H1 (cell line): ENCODE data around the gene ABHD2. TPM values are rescaled to one million over a fixed set of nuclear protein-coding genes. Genes with fewer than 3 reads are reported as not detected.

Source experiments
- CTCF ChIA-PET: fragments of 300-600 bp; sonication (Branson Sonifier 250); formaldehyde crosslinking; loops from one replicate; lab custom pipeline; 2021; ENCODE audit not compliant: partially characterized antibody; lab: Charles Lee
- POLR2A ChIA-PET: fragments of 300-600 bp; sonication (Branson Sonifier 250); formaldehyde crosslinking; loops from one replicate; lab custom pipeline; 2021; ENCODE audit warnings: inconsistent platforms; ENCODE audit not compliant: partially characterized antibody; lab: Charles Lee
- DNase-seq, 2 experiments: peaks; one replicate each; pipeline versions ENCODE4 v3.0.0 to v3.0.0-alpha.2; 2010 to 2022; ENCODE audit warnings: low spot score in 2 of 2, low read depth in 1 of 2, mixed read lengths in 1 of 2
- FAIRE-seq: peaks from 2 replicates; lab custom pipeline; 2011; peaks lifted over from hg19 to GRCh38; lab: Jason Lieb, UNC
- H2AFZ ChIP-seq: 2 replicates; pipeline ENCODE4 v1.8.1; 2012; ENCODE audit warnings: low read length, inconsistent platforms
- H2AK5ac ChIP-seq: 2 replicates; pipeline ENCODE4 v1.6.1; 2013; ENCODE audit warnings: low read depth, low read length
- H2BK120ac ChIP-seq: replicated peaks from 2 replicates; pipeline ENCODE3; 2013; ENCODE audit warnings: low read depth, low read length, inconsistent platforms
- H2BK12ac ChIP-seq: 2 replicates; pipeline ENCODE4 v1.6.1; 2013; ENCODE audit warnings: low read depth, low read length
- H2BK15ac ChIP-seq: 2 replicates; pipeline ENCODE4 v1.6.1; 2013; ENCODE audit warnings: low read length
- H2BK20ac ChIP-seq: 2 replicates; pipeline ENCODE4 v1.6.1; 2013; ENCODE audit warnings: low read length
- H2BK5ac ChIP-seq: 2 replicates; pipeline ENCODE4 v1.6.1; 2013; ENCODE audit warnings: low read depth, low read length
- H3K14ac ChIP-seq: 2 replicates; pipeline ENCODE4 v1.6.1; 2013; ENCODE audit warnings: inconsistent platforms; ENCODE audit not compliant: insufficient read length
- H3K18ac ChIP-seq: 2 replicates; pipeline ENCODE4 v1.6.1; 2013; ENCODE audit warnings: low read length; ENCODE audit errors: extremely low read depth
- H3K23ac ChIP-seq: 2 replicates; pipeline ENCODE4 v1.6.1; 2013; ENCODE audit warnings: inconsistent platforms; ENCODE audit not compliant: insufficient read length
- H3K23me2 ChIP-seq: 2 replicates; pipeline ENCODE4 v1.6.1; 2013; ENCODE audit warnings: low read depth, low read length
- H3K27ac ChIP-seq: 2 replicates; pipeline ENCODE4 v1.6.1; 2011; ENCODE audit warnings: low read depth, low read length, inconsistent platforms
- H3K27me3 ChIP-seq, 4 experiments: replicated peaks in 1 of 4; 1 replicate in 1 of 4; 2 replicates in 3 of 4; pipeline versions ENCODE4 v1.6.1 to v1.8.1; 2011 to 2013; ENCODE audit warnings: low read length in 3 of 4, mild to moderate bottlenecking in 3 of 4, inconsistent platforms in 2 of 4, mixed read lengths in 2 of 4, moderate library complexity in 1 of 4; ENCODE audit not compliant: control insufficient read depth in 3 of 4, insufficient read depth in 3 of 4; ENCODE audit errors: extremely low read depth in 1 of 4
- H3K36me3 ChIP-seq, 4 experiments: 2 replicates each; pipeline versions ENCODE4 v1.6.1 to v1.8.1; 2011 to 2013; ENCODE audit warnings: mild to moderate bottlenecking in 4 of 4, low read length in 3 of 4, moderate library complexity in 2 of 4, control low read depth in 1 of 4, inconsistent platforms in 1 of 4; ENCODE audit not compliant: insufficient read depth in 4 of 4, control insufficient read depth in 2 of 4
- H3K4ac ChIP-seq: replicated peaks from 2 replicates; pipeline ENCODE3; 2013; ENCODE audit warnings: low read length, low read depth, mixed read lengths, inconsistent platforms; ENCODE audit not compliant: insufficient read length
- H3K4me1 ChIP-seq, 4 experiments: replicated peaks in 1 of 4; 1 replicate in 1 of 4; 2 replicates in 3 of 4; pipeline versions ENCODE4 v1.6.1 to v1.8.1; 2011 to 2013; ENCODE audit warnings: low read length in 3 of 4, inconsistent platforms in 2 of 4, mixed read lengths in 1 of 4; ENCODE audit not compliant: insufficient read depth in 4 of 4, control insufficient read depth in 3 of 4
- H3K4me2 ChIP-seq, 2 experiments: 2 replicates each; pipeline versions ENCODE4 v1.6.1 to v1.8.1; 2011 to 2013; ENCODE audit warnings: low read depth in 2 of 2, low read length in 2 of 2, control low read depth in 1 of 2, inconsistent platforms in 1 of 2, mild to moderate bottlenecking in 1 of 2; ENCODE audit not compliant: insufficient read depth in 1 of 2
- H3K4me3 ChIP-seq, 4 experiments: fragments of 200-600, 300-600 bp in 1 of 4; sonication (generic), shearing (Covaris generic), sonication (Bioruptor Twin) in 1 of 4; 2 replicates each; pipeline versions ENCODE4 v1.5.1 to v1.8.1; 2011 to 2016; ENCODE audit warnings: low read length in 4 of 4, low read depth in 3 of 4, control low read depth in 2 of 4, inconsistent platforms in 2 of 4, mild to moderate bottlenecking in 2 of 4, mixed read lengths in 1 of 4, moderate library complexity in 1 of 4; ENCODE audit not compliant: insufficient read depth in 2 of 4; ENCODE audit errors: extremely low read depth in 1 of 4
- H3K56ac ChIP-seq: replicated peaks from 2 replicates; pipeline ENCODE3; 2013; ENCODE audit warnings: low read depth, mild to moderate bottlenecking, mixed read lengths, low read length, inconsistent platforms; ENCODE audit not compliant: insufficient read length
- H3K79me1 ChIP-seq: 2 replicates; pipeline ENCODE4 v1.6.1; 2013; ENCODE audit warnings: low read depth, low read length, control low read depth
- H3K79me2 ChIP-seq, 2 experiments: 2 replicates each; pipeline versions ENCODE4 v1.6.1 to v1.8.1; 2012 to 2013; ENCODE audit warnings: low read length in 2 of 2, mild to moderate bottlenecking in 2 of 2, inconsistent platforms in 1 of 2; ENCODE audit not compliant: insufficient read depth in 2 of 2, control insufficient read depth in 1 of 2
- H3K9ac ChIP-seq, 4 experiments: replicated peaks in 1 of 4; 1 replicate in 1 of 4; 2 replicates in 3 of 4; pipeline versions ENCODE4 v1.6.1 to v1.8.1; 2011 to 2013; ENCODE audit warnings: low read depth in 3 of 4, low read length in 3 of 4, control low read depth in 2 of 4, mild to moderate bottlenecking in 2 of 4, moderate library complexity in 2 of 4, inconsistent platforms in 1 of 4; ENCODE audit errors: extremely low read depth in 1 of 4
- H3K9me3 ChIP-seq, 2 experiments: 2 replicates each; pipeline versions ENCODE4 v1.6.1 to v1.8.1; 2012 to 2013; ENCODE audit warnings: mild to moderate bottlenecking in 2 of 2, moderate library complexity in 2 of 2, control low read depth in 1 of 2, inconsistent platforms in 1 of 2, low read depth in 1 of 2, low read length in 1 of 2, mixed read lengths in 1 of 2; ENCODE audit not compliant: insufficient read depth in 2 of 2
- H4K20me1 ChIP-seq, 2 experiments: replicated peaks in 1 of 2; 2 replicates each; pipeline versions ENCODE3 to v1.8.1; 2011 to 2013; ENCODE audit warnings: inconsistent platforms in 2 of 2, low read length in 2 of 2, mild to moderate bottlenecking in 1 of 2; ENCODE audit not compliant: insufficient read depth in 2 of 2, control insufficient read depth in 1 of 2
- H4K5ac ChIP-seq: 2 replicates; pipeline ENCODE4 v1.6.1; 2013; ENCODE audit warnings: low read length, low read depth, mixed read lengths, inconsistent platforms; ENCODE audit not compliant: insufficient read length
- H4K8ac ChIP-seq: 2 replicates; pipeline ENCODE4 v1.8.0; 2013; ENCODE audit warnings: mild to moderate bottlenecking, moderate library complexity, low read length, inconsistent platforms; ENCODE audit not compliant: insufficient read depth; ENCODE audit errors: extremely low read depth
- H4K91ac ChIP-seq: replicated peaks from 2 replicates; pipeline ENCODE3; 2013; ENCODE audit warnings: low read length, mixed read lengths, inconsistent platforms; ENCODE audit not compliant: insufficient read length
- BRCA1 ChIP-seq: IDR thresholded peaks from 2 replicates; pipeline ENCODE4 v1.6.1; 2012; ENCODE audit warnings: low read depth, low read length, improper control_type of control experiment
- KDM5A ChIP-seq: fragments of 200-600 bp; IDR thresholded peaks from 2 replicates; pipeline ENCODE4 v1.7.1; 2012; ENCODE audit warnings: mild to moderate bottlenecking, low read length, inconsistent platforms, mixed read lengths
- POLR2AphosphoS5 ChIP-seq: IDR thresholded peaks from 2 replicates; pipeline ENCODE4 v1.6.1; 2011; ENCODE audit warnings: low read depth, low read length
- RBBP5 ChIP-seq: IDR thresholded peaks from 2 replicates; pipeline ENCODE4 v1.7.1; 2012; ENCODE audit warnings: low read depth, mild to moderate bottlenecking, inconsistent platforms, low read length, moderate library complexity, borderline replicate concordance
- RFX5 ChIP-seq: IDR thresholded peaks from 2 replicates; pipeline ENCODE4 v1.6.1; 2011; ENCODE audit warnings: low read depth, low read length, improper control_type of control experiment, borderline replicate concordance
- RXRA ChIP-seq: IDR thresholded peaks from 2 replicates; pipeline ENCODE4 v1.6.1; 2011; ENCODE audit warnings: low read depth, mild to moderate bottlenecking, low read length, moderate library complexity; ENCODE audit not compliant: insufficient read depth
- YY1 ChIP-seq: IDR thresholded peaks from 2 replicates; pipeline ENCODE4 v1.6.1; 2011; ENCODE audit warnings: low read depth, mild to moderate bottlenecking, low read length
- ZNF274 ChIP-seq: IDR thresholded peaks from 2 replicates; pipeline ENCODE4 v1.7.0; 2012; ENCODE audit warnings: low read length, borderline replicate concordance; ENCODE audit errors: extremely low read depth
- WGBS, 2 experiments: shearing (Covaris generic) in 1 of 2; methylation state at CpG; one replicate each; pipeline versions ENCODE4 v1.1.6 to v1.1.7; 2013 to 2015; ENCODE audit warnings: low lambda C conversion rate in 2 of 2, mixed read lengths in 2 of 2, inconsistent platforms in 1 of 2, low coverage in 1 of 2, missing lambda C conversion rate in 1 of 2; ENCODE audit not compliant: insufficient replicate concordance in 2 of 2, insufficient coverage in 1 of 2, insufficient read length in 1 of 2; ENCODE audit errors: extremely low coverage in 1 of 2, missing lambda C conversion rate in 1 of 2; 5-methylcytosine and 5-hydroxymethylcytosine counted together
- polyA plus RNA-seq, 7 experiments: library from polyadenylated mRNA; depleted of rRNA in 3 of 7; stranded (reverse) in 5 of 7; unstranded in 2 of 7; fragments of >200 nt in 5 of 7; fragments of 200-250 nt in 2 of 7; gene quantifications; 1 replicate in 5 of 7; 2 replicates in 1 of 7; 4 replicates in 1 of 7; pipeline versions ENCODE4 v1.2.1 to v1.2.3, GENCODE V29; 2011 to 2013; ENCODE audit warnings: missing spikeins in 2 of 7, mixed read lengths in 2 of 7
- total RNA-seq: library from RNA; stranded (reverse); fragmentation: NEBNext Ultra II Directional; extraction: Animal tissue kit (Norgen Biotek cat#: 25700); gene quantifications from 2 replicates; pipeline ENCODE4 v1.2.1, GENCODE V29; 2021
- TF ChIP-seq, protein P1 (sequence below): IDR thresholded peaks from 2 replicates; pipeline ENCODE4 v1.6.1; 2012; ENCODE audit warnings: inconsistent platforms
- TF ChIP-seq, protein P2 (sequence below): IDR thresholded peaks from 2 replicates; pipeline ENCODE4 v1.6.1; 2012; ENCODE audit warnings: low read length, inconsistent platforms

Gene ABHD2
- total and polyA plus RNA-seq, 2 of the 8 experiments (the other 6 are each of a cell fraction or from before 2014, with no cell fraction given): 9.1 to 23.7 TPM

DNA sequence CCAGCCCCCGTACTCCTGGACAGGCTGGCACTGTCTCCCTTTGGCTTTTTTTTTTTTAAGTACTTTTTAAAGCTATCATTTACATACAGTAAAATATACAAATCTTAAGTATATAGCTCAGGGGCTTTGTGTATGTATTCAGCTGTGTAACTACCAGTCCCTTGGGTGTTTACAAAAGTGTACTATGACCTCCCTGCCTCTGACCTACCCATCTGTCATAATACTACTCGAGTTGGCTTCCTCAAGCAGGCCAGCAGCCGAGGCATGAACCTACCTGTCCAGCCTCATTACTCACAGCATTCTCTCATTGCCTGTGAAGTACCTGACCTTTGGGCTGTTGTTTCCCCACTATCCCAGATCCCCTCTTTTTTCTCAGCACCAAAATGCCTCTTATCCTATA lies 33.2 kb downstream of the ABHD2 start:
- Histone ChIP-seq H3K23me2 (no peaks in the 10 kb centered on the region), H4K91ac (no peak overlapping the region), H3K27me3 (no peaks in the 10 kb centered on the region), H3K27ac (no peak overlapping the region), H3K4ac (no peak overlapping the region), H3K4me2 (no peak overlapping the region), H3K4me3 (no peak overlapping the region), H3K36me3 (no peaks in the 10 kb centered on the region; a peak in 1 of 8 replicates), H2BK15ac (no peak overlapping the region), H3K9ac (no peak overlapping the region), H2BK120ac (no peak overlapping the region), H3K18ac (no peak overlapping the region), H2AFZ (no peak overlapping the region), H3K79me1 (no peaks in the 10 kb centered on the region), H3K23ac (no peak overlapping the region), H2AK5ac (no peak overlapping the region), H3K9me3 (no peaks in the 10 kb centered on the region), H4K20me1 (no peaks in the 10 kb centered on the region), H2BK5ac (no peak overlapping the region), H3K56ac (no peak overlapping the region), H3K4me1 (peaks cover 3 to 11% (median 5%) of the 10 kb centered on the region in 4 experiments; a peak in 6 of 7 replicates), H3K14ac (no peak overlapping the region), H4K5ac (no peak overlapping the region), H2BK12ac (no peak overlapping the region), H3K79me2 (no peaks in the 10 kb centered on the region), H2BK20ac (0 out of 2 replicates have a peak overlapping the region, but pooled peaks have one; percentile 26), H4K8ac (no peak overlapping the region)
- CTCF ChIA-PET: interaction anchor here (0.9 to 23.0 kb wide), 7 partner anchors 7 to 287 kb away, joined by 3 to 297 read pairs (median 8); no protein-coding TSS in a partner anchor
- DNase-seq: no peak
- POLR2A ChIA-PET: interaction anchor here (1.7 kb wide), 1 partner anchor 32 kb away, joined by 5 read pairs; no protein-coding TSS in a partner anchor
- TF ChIP-seq RFX5: no peak
- no peak for TF ChIP-seq KDM5A
- TF ChIP-seq, protein P1, sequence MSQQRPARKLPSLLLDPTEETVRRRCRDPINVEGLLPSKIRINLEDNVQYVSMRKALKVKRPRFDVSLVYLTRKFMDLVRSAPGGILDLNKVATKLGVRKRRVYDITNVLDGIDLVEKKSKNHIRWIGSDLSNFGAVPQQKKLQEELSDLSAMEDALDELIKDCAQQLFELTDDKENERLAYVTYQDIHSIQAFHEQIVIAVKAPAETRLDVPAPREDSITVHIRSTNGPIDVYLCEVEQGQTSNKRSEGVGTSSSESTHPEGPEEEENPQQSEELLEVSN: no peak
- no peak for TF ChIP-seq ZNF274
- TF ChIP-seq YY1: no peak
- TF ChIP-seq RXRA: no peak
- no peak for TF ChIP-seq POLR2AphosphoS5
- TF ChIP-seq, protein P2, sequence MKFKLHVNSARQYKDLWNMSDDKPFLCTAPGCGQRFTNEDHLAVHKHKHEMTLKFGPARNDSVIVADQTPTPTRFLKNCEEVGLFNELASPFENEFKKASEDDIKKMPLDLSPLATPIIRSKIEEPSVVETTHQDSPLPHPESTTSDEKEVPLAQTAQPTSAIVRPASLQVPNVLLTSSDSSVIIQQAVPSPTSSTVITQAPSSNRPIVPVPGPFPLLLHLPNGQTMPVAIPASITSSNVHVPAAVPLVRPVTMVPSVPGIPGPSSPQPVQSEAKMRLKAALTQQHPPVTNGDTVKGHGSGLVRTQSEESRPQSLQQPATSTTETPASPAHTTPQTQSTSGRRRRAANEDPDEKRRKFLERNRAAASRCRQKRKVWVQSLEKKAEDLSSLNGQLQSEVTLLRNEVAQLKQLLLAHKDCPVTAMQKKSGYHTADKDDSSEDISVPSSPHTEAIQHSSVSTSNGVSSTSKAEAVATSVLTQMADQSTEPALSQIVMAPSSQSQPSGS: no peak
- no peak for TF ChIP-seq BRCA1
- TF ChIP-seq RBBP5: no peak
- WGBS, 2 experiments: 88% methylated on average over 3 of the region's 3 CpGs; no CpG with 5 or more reads in 1 of the 2 experiments
- FAIRE-seq: no peak
